GM12878 (cell line): ENCODE data around the gene SIGLEC14.

ENCODE experiments used
- IKZF1 ChIP-seq: fragments of 450-650 bp; conservative IDR thresholded peaks from 2 replicates; pipeline ENCODE4 v1.6.1; 2017; ENCODE audit warnings: antibody characterized with exemption, mild to moderate bottlenecking
- NFYB ChIP-seq: IDR thresholded peaks from 2 replicates; pipeline ENCODE4 v1.6.1; 2011; ENCODE audit warnings: low read depth, mild to moderate bottlenecking, low read length, improper control_type of control experiment, moderate library complexity; ENCODE audit not compliant: insufficient read depth
- POLR2A ChIP-seq: IDR thresholded peaks from 2 replicates; pipeline ENCODE4 v1.6.1; 2011; ENCODE audit warnings: low read depth, mild to moderate bottlenecking, low read length

GRCh38 chr19:51652266-51652665 lies 5.6 kb upstream of the SIGLEC14 start:
- TF ChIP-seq IKZF1 (no peak), NFYB (no peak), POLR2A (no peak)
